Midbrain (tissue), 1 donor: ENCODE measurements around the gene RCC1.
"Not testable (repeated sequence)": the region's sequence is repeated elsewhere in the genome, so short reads cannot be mapped to it uniquely, and the experiment has no call there.

Source experiments
- DNase-seq: peaks from one replicate; lab custom pipeline; 2025; lab: John Stamatoyannopoulos, UW

RCC1 gene

DNA sequence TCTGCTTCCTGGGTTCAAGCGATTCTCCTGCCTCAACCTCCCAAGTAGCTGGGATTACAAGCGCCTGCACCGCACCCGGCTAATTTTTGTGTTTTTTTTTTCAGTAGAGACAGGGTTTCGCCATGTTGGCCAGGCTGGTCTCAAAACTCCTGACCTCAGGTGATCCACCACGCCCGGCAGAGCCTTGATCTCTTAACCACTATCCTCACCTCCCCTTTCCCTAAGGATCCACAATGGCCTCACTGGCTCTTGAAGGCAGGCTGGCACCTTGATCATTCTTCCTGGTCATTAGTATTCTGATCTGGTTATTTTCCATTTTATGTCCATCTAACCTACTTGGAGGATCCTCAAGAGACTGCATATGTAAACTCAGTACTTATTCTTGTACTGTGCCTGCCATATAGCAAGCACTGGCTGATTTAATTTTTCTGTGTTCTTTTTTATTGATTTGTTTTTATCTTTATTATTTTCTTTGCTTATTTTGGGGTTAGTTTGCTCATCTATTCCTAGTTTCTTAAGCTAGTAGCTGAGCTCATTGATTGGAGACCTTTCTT is 6.3 kb downstream of the RCC1 start:
- no peak for DNase-seq

- DNase-seq = not testable (repeated sequence)
Measured at GRCh38 chr1:28514445-28514933, 8.6 kb downstream of the RCC1 start.

- no peak for DNase-seq
Measured at GRCh38 chr1:28516518-28516956, 10.7 kb downstream of the RCC1 start.

DNA sequence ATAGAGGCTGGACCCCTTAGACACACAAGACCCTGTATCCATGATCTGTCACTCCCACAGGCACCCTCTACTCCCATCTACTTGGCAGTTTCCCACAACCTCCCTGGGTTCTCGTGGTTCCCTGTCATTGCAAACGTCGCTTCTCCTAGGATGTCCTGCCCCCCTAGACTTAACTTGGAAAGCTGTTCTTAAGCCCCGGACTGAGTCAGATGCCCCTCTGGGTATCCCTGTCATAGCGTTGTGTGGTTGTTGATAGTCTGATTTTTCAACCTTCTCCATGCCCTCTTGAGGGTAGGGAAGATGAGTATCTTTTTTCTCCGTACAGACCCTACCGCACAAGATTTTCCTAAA is 11.8 kb downstream of the RCC1 start:
- DNase-seq = no peak

DNA sequence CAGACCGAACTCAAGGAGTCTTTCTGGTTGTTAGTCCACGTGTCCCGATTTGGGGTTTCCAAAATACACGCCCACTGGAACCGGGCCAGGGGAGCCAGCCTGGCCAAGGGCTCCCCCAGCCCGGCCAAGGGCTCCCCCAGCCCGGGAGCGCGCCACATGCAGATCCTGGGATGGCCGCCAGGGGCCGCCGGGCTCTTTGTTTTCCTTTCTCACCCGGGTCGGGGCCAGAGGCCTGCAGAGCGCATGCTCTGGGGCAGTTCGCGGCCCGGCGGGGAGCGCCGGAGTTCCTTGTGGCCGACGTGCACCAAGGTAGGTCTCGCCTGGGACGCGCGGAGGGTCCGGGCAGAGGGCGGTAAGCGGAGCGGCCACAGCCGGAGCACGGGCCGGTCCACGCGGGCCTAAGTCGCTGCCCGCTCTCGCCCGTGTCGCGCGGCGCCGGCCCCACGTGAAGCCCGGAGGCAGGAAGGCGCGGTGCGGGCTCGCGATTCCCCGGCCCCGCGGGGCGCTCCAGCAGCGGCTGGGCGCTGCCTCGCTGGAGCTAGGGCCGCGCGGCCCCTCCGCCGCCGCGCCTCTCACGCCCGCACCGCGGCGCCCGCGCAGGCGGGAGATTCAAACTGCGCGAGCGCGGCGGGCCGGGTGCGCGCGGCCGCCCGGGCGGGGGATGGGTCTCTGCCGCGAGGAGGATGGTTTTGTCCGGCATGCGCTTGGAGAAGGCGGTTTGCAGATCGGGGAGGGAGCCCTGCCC is 12.3 kb downstream of the RCC1 start:
- DNase-seq = peak; percentile 89

GRCh38 chr1:28518745-28519341 is 13.0 kb downstream of the RCC1 start:
- no peak for DNase-seq

DNA sequence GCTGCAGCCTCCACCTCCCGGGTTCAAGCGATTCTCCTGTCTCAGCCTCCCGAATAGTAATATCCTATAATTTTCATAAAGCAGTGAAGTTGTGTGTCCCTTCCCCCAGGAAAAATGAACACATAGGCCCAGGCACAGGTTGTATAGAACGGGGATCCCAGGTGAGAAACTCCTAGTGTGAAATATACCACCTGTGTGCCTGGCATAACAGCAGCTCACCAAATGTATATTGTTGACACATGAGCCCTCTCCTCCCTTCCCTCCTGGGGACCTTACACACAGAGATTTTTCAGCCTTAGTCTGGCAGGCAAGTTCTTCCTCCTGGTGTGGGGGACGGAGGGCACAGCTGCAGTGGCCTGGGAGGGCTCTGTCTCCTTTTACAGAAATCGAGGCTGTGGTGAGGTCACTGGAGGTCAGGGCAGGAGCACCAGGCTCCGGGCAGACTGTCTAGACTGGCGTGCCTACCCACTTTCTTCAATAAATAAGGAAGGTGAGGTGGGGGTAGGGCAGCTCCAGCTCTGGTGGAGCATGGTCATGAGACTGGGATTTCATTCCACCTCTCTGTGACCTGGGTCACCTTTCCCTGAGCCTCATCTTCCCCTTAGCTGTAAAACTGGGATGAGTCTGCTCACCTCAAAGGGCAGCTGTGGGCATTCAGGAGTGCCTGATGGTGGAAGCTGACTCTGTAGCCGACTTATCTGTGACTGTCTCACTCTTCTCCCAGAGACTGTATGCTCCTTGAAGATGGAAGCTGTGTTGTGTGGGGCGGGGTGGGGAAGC is 14.3 kb downstream of the RCC1 start:
- no peak for DNase-seq

- not testable (repeated sequence) for DNase-seq
Measured at GRCh38 chr1:28520796-28521195, 15.0 kb downstream of the RCC1 start.

DNA sequence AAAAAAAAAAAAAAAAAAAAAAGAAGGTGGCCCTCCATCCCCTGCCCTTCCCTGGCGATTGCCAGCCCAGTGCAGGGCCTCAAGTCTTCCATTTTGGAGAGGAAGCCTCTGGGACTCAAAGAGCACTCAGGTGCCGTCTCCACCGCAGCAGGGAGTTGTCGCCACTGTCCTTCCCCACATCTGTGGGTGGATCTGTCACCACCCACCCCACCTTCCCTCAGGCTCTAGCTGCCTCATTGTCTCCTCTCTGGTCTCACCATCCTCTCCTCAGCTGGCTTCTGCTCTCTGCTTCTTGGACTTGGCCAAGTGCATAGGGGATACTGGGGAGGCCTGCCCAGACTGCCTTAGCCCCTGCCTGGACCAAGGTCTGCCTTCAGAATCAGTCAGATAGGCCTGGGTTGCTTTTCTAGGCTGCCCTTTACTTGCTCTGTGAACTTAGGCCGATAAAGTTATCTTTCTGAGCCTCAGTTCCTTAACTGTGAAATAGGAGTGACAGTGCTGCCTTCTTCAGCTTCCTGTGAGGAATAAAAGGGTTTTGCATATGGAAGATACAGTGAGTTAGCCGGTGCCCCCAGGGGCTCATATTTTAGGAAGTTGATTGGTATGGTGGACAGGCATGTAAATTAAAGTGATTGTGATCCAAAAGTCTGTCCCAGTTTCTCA is 15.8 kb downstream of the RCC1 start:
- DNase-seq = no peak

DNA sequence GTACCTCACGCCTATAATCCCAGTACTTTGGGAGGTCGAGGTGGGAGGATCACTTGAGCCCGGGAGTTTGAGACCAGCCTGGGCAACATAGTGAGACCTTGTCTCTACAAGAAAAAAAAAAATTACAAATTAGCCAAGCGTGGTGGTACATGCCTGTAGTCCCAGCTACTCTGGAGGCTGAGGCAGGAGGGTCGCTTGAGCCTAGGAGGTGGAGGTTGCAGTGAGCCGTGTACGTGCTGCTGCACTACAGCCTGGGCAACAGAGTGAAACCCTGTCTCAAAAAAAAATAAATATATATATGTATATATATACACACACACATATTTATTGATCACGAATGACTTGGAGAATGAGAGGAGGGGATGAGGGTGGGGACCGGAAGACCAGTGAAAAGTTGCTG is 16.7 kb downstream of the RCC1 start:
- not testable (repeated sequence) for DNase-seq

DNA sequence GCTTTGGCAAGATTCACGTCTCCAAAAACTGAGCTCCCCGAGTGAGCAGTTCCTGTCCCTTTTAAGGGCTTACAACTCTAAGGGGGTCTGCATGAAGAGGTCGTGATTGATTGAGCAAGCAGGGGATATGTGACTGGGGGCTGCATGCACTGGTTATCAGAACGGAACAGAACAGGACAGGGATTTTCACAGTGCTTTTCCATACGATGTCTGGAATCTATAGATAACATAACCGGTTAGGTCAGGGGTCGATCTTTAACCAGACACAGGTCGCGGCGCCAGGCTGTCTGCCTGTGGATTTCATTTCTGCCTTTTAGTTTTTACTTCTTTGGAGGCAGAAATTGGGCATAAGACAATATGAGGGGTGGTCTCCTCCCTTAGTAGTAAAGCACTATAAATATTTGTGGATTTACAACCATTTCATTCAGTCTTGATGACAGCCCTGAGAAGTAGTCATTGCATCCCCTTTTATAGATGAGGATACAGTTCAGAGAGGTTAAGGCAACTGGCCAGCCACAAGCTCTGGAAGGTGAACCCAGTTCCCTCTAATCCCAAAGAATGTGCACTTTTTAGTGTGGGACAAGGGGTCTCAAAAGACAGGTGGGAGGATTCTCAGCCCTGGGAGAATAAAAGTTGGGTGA is 19.3 kb downstream of the RCC1 start:
- DNase-seq = not testable (repeated sequence)

- no peak for DNase-seq
Measured at GRCh38 chr1:28526886-28527285, 21.0 kb downstream of the RCC1 start.

GRCh38 chr1:28530456-28530855 is 24.6 kb downstream of the RCC1 start:
- DNase-seq = no peak

DNA sequence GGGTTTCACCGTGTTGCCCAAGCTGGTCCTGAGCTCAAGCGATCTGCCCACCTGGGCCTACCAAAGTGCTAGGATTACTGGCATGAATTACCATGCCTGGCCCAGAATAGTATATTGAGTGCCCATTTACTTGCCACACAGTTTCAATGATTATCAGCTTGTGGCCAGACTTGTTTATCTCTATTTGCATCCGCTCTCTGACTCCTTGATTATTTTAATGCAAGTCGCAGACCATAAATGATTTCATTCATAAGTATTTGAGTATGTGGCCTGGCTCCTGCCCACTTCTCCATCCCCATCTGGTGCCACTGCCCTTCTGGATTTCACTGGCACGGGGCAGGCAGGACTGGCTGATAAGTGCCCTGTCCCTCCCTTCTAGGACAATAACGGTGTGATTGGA is 28.8 kb downstream of the RCC1 start:
- DNase-seq = no peak

GRCh38 chr1:28535180-28535579 is 29.3 kb downstream of the RCC1 start:
- no peak for DNase-seq

- DNase-seq = peak; percentile 30
Measured at GRCh38 chr1:28537457-28538199, 31.8 kb downstream of the RCC1 start.

- no peak for DNase-seq
Measured at GRCh38 chr1:28538286-28538685, 32.4 kb downstream of the RCC1 start.

- no peak for DNase-seq
Measured at GRCh38 chr1:28540651-28541050, 34.8 kb downstream of the RCC1 start.

DNA sequence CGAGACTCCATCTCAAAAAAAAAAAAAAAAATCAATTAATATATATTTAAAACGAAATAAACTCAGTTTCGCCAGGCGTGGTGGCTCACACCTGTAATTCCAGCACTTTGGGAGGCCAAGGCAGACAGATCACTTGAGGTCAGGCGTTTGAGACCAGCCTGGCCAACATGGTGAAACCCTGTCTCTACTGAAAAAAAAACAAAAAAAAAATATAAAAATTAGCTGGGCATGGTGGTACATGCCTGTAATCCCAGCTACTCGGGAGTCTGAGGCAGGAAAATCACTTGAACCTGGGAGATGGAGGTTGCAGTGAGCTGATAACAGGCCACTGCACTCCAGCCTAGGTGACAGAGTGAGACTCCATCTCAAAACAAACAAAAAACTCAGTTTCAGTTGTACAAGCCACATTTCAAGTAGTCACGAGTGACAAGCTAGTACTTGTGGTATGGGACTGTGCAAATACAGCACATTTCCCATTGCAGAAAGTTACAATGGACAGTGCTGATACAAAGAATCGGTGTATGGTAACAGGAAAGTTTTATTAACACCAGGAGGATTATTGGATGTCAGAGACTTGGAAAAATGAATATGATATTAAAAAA is 35.7 kb downstream of the RCC1 start:
- not testable (repeated sequence) for DNase-seq

DNA sequence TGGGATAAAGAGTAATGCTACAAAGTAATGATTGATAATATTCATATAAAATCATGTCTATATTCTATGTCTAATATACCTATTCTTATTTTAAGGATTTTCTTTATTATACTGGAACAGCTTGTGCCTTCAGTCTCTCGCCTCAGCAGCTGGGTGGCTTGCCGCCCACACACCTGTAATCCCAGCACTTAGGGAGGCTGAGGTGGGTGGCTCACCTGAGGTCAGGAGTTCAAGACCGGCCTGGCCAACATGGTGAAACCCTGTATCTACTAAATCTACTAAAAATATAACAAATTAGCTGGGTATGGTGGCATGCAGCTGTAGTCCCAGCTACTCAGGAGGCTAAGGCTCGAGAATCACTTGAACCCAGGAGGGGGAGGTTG is 39.4 kb downstream of the RCC1 start:
- DNase-seq = no peak
